ENCODE data around the gene TNRC6C.

TNRC6C gene

GRCh38 chr17:78019367-78019975 lies 61.0 kb downstream of the TNRC6C start:
- peak; percentile 21; the same call in 1 of the 2 replicates for TF ChIP-seq CTCF (IDR thresholded peaks at IDR 0.05; ENCODE audit: borderline replicate concordance, insufficient read depth, low read depth, low read length)
- no peak overlapping the region for H3K4me3 ChIP-seq (ENCODE audit: low read depth, low read length)

GRCh38 chr17:78019976-78020716 lies 61.6 kb downstream of the TNRC6C start:
- TF ChIP-seq CTCF (IDR thresholded peaks at IDR 0.05; ENCODE audit: borderline replicate concordance, insufficient read depth, low read depth, low read length): no peak
- no peak overlapping the region for H3K4me3 ChIP-seq (ENCODE audit: low read depth, low read length)

GRCh38 chr17:78020717-78021108 lies 62.2 kb downstream of the TNRC6C start:
- no peak overlapping the region for H3K4me3 ChIP-seq (ENCODE audit: low read depth, low read length)
- no peak for TF ChIP-seq CTCF (IDR thresholded peaks at IDR 0.05; ENCODE audit: borderline replicate concordance, insufficient read depth, low read depth, low read length)

GRCh38 chr17:78022425-78022824 lies 63.9 kb downstream of the TNRC6C start:
- TF ChIP-seq CTCF (IDR thresholded peaks at IDR 0.05; ENCODE audit: borderline replicate concordance, insufficient read depth, low read depth, low read length): no peak
- H3K4me3 ChIP-seq (ENCODE audit: low read depth, low read length): no peak overlapping the region

GRCh38 chr17:78023042-78023441 lies 64.5 kb downstream of the TNRC6C start:
- H3K4me3 ChIP-seq (ENCODE audit: low read depth, low read length): no peak overlapping the region
- TF ChIP-seq CTCF (IDR thresholded peaks at IDR 0.05; ENCODE audit: borderline replicate concordance, insufficient read depth, low read depth, low read length): no peak

GRCh38 chr17:78026381-78026780 lies 67.9 kb downstream of the TNRC6C start:
- H3K4me3 ChIP-seq (ENCODE audit: low read depth, low read length): no peak overlapping the region
- no peak for TF ChIP-seq CTCF (IDR thresholded peaks at IDR 0.05; ENCODE audit: borderline replicate concordance, insufficient read depth, low read depth, low read length)

GRCh38 chr17:78027121-78027520 lies 68.6 kb downstream of the TNRC6C start:
- TF ChIP-seq CTCF (IDR thresholded peaks at IDR 0.05; ENCODE audit: borderline replicate concordance, insufficient read depth, low read depth, low read length): no peak
- no peak overlapping the region for H3K4me3 ChIP-seq (ENCODE audit: low read depth, low read length)

Data from GM12875 (cell line).